ENCODE measurements around the gene ARSH.

ARSH gene

GRCh38 chrX:3075959-3076358 is 69.6 kb downstream of the ARSH start:
- Histone ChIP-seq H3K36me3 (ENCODE audit: control insufficient read depth, insufficient read depth, low read length) (no peaks in the 10 kb centered on the region), H3K4me3 (replicated peaks; ENCODE audit: low read depth, low read length) (no peak overlapping the region)
- no peak for DNase-seq (ENCODE audit: extremely low read depth, insufficient read length)

GRCh38 chrX:3076416-3076991 is 70.2 kb downstream of the ARSH start:
- H3K36me3 ChIP-seq (ENCODE audit: control insufficient read depth, insufficient read depth, low read length): no peaks in the 10 kb centered on the region
- no peak for DNase-seq (ENCODE audit: extremely low read depth, insufficient read length)
- no peak for TF ChIP-seq CTCF (IDR thresholded peaks at IDR 0.05; ENCODE audit: insufficient read depth, low read length, poor library complexity, severe bottlenecking)
- H3K4me3 ChIP-seq (replicated peaks; ENCODE audit: low read depth, low read length): no peak overlapping the region
- no peaks in the 10 kb centered on the region for H3K27me3 ChIP-seq (replicated peaks; ENCODE audit: control insufficient read depth, insufficient read depth, low read length)

More at GRCh38 chrX:3075959-3076358, 69.6 kb downstream of the ARSH start:
- H3K27me3 ChIP-seq (replicated peaks; ENCODE audit: control insufficient read depth, insufficient read depth, low read length): no peaks in the 10 kb centered on the region
- TF ChIP-seq CTCF (IDR thresholded peaks at IDR 0.05; ENCODE audit: insufficient read depth, low read length, poor library complexity, severe bottlenecking): no peak

All from GM06990 (cell line).